ENCODE results near the gene WDR82. TPM values are rescaled to one million over a fixed set of nuclear protein-coding genes. Genes with fewer than 3 reads are reported as not detected.

WDR82 gene
- total and polyA plus RNA-seq, 9 of the 15 experiments (the other 6 are each of a cell fraction or from before 2014, with no cell fraction given), result 6.4 to 62.9 (median 37.1) TPM

GRCh38 chr3:52234516-52235447 is 43.7 kb downstream of the WDR82 start:
- H3K9ac ChIP-seq (ENCODE audit: insufficient read depth in 1 of 2, low read depth in 2 of 2, low read length in 2 of 2), result no peak overlapping the region; a peak in 2 of 4 replicates
- H3K9me3 ChIP-seq (replicated peaks; ENCODE audit: control insufficient read depth, insufficient read depth, low read depth, low read length), result no peaks in the 10 kb centered on the region
- no TSS peak for BruUV-seq (replicated peaks)
- H3K9me1 ChIP-seq (ENCODE audit: control insufficient read depth, insufficient read depth, low read length), result no peaks in the 10 kb centered on the region
- peaks cover 24% of the 10 kb centered on the region; the same call in 2 of the 3 replicates for H3K36me3 ChIP-seq (ENCODE audit: control insufficient read depth, insufficient read depth, low read length)
- H3K27me3 ChIP-seq (ENCODE audit: control insufficient read depth in 2 of 2, insufficient read depth in 2 of 2, low read length in 2 of 2), result no peaks in the 10 kb centered on the region
- TF ChIP-seq SPI1 (IDR thresholded peaks at IDR 0.05; ENCODE audit: borderline replicate concordance, low read depth, low read length) (no peak), DNMT1 (IDR thresholded peaks at IDR 0.05) (no peak)
- no peak overlapping the region for H2AFZ ChIP-seq (ENCODE audit: low read depth, low read length)
- ChIA-PET POLR2A (interaction anchor here (0.6 to 1.2 kb wide), 6 partner anchors 8 to 209 kb away, joined by 3 read pairs; partner anchors contain the start of gene GLYCTK), CTCF (ENCODE audit: low intra/inter-chr PET ratio) (no interaction called here)
- intact Hi-C loops (cut with micrococcal nuclease) (loop anchor here (5.0 kb wide), 1 partner anchor 103 kb away; no protein-coding TSS in a partner anchor), in situ Hi-C loops (cut with MboI) (no loop called here)
- H3K27ac ChIP-seq (ENCODE audit: extremely low read depth, low read depth, low read length), result no peak overlapping the region
- 79% methylated on average over 12 of the region's 15 CpGs for WGBS (ENCODE audit: insufficient coverage, low coverage, missing lambda C conversion rate)
- FAIRE-seq (no peak), DNase-seq (ENCODE audit: extremely low read depth in 1 of 4, low spot score in 3 of 4) (no peak), ATAC-seq (no peak)
- H3K4me2 ChIP-seq (ENCODE audit: insufficient read depth, low read length), result no peak overlapping the region
- peaks cover 19 to 56% of the 10 kb centered on the region in 2 experiments; a peak in 4 of 5 replicates for H3K4me1 ChIP-seq (replicated peaks in 1 of 2; ENCODE audit: control insufficient read depth in 2 of 2, insufficient read depth in 2 of 2, low read length in 2 of 2)
- H3K4me3 ChIP-seq, result no peak overlapping the region
- H4K20me1 ChIP-seq (replicated peaks; ENCODE audit: control insufficient read depth, insufficient read depth, low read length), result no peaks in the 10 kb centered on the region; the same call in 1 of the 2 replicates
- H3K79me2 ChIP-seq (ENCODE audit: control insufficient read depth, insufficient read depth, low read length), result peaks cover 40% of the 10 kb centered on the region

- DNase-seq (ENCODE audit: extremely low read depth in 1 of 4, low spot score in 3 of 4) (no peak), ATAC-seq (no peak), FAIRE-seq (no peak)
- WGBS (ENCODE audit: insufficient coverage, low coverage, missing lambda C conversion rate), result 40% methylated on average over 1 of the region's 3 CpGs
- Histone ChIP-seq H3K27me3 (ENCODE audit: control insufficient read depth in 2 of 2, insufficient read depth in 2 of 2, low read length in 2 of 2) (no peaks in the 10 kb centered on the region), H3K4me2 (ENCODE audit: insufficient read depth, low read length) (no peak overlapping the region), H3K36me3 (ENCODE audit: control insufficient read depth, insufficient read depth, low read length) (peaks cover 32% of the 10 kb centered on the region; the same call in 2 of the 3 replicates), H3K9me3 (replicated peaks; ENCODE audit: control insufficient read depth, insufficient read depth, low read depth, low read length) (no peaks in the 10 kb centered on the region), H2AFZ (ENCODE audit: low read depth, low read length) (no peak overlapping the region), H3K27ac (ENCODE audit: extremely low read depth, low read depth, low read length) (no peak overlapping the region; the same call in 2 of the 3 replicates), H3K79me2 (ENCODE audit: control insufficient read depth, insufficient read depth, low read length) (peaks cover 33% of the 10 kb centered on the region), H3K9me1 (ENCODE audit: control insufficient read depth, insufficient read depth, low read length) (no peaks in the 10 kb centered on the region), H4K20me1 (replicated peaks; ENCODE audit: control insufficient read depth, insufficient read depth, low read length) (no peaks in the 10 kb centered on the region; the same call in 1 of the 2 replicates), H3K4me3 (no peak overlapping the region), H3K4me1 (replicated peaks in 1 of 2; ENCODE audit: control insufficient read depth in 2 of 2, insufficient read depth in 2 of 2, low read length in 2 of 2) (peaks cover 19 to 52% of the 10 kb centered on the region in 2 experiments; a peak in 4 of 5 replicates), H3K9ac (ENCODE audit: insufficient read depth in 1 of 2, low read depth in 2 of 2, low read length in 2 of 2) (peak overlapping the region in 1 of 2 experiments; percentile 71; a peak in 2 of 4 replicates)
- ChIA-PET CTCF (ENCODE audit: low intra/inter-chr PET ratio) (interaction anchor here (0.9 to 1.0 kb wide), 2 partner anchors 44 to 102 kb away, joined by 3 read pairs; partner anchors contain the start of gene WDR82), POLR2A (interaction anchor here (0.6 to 1.2 kb wide), 8 partner anchors 10 to 210 kb away, joined by 3 to 5 read pairs (median 3); partner anchors contain the start of gene GLYCTK)
- intact Hi-C loops (cut with micrococcal nuclease) (loop anchor here (5.0 kb wide), 1 partner anchor 103 kb away; no protein-coding TSS in a partner anchor), in situ Hi-C loops (cut with MboI) (no loop called here)
- no TSS peak for BruUV-seq (replicated peaks)
- TF ChIP-seq ZBTB33 (CRISPR knock-in tag; IDR thresholded peaks at IDR 0.05) (no peak), ZBTB5 (IDR thresholded peaks at IDR 0.05) (no peak), RB1 (IDR thresholded peaks at IDR 0.05; ENCODE audit: low read depth) (no peak), EHMT2 (IDR thresholded peaks at IDR 0.05) (no peak), ZFP36 (IDR thresholded peaks at IDR 0.05; ENCODE audit: low read depth, low read length, partially characterized antibody) (no peak), ZNF253 (CRISPR knock-in tag; conservative IDR thresholded peaks at IDR 0.05) (no peak), IRF2 (CRISPR knock-in tag; IDR thresholded peaks at IDR 0.05) (no peak)
These were observed 44.5 kb downstream of the WDR82 start for GRCh38 chr3:52233968-52234367.
